ENCODE data around the gene RNASEH2A. TPM values are rescaled to one million over a fixed set of nuclear protein-coding genes. Genes with fewer than 3 reads are reported as not detected.

The RNASEH2A gene
- 65.0 TPM for polyA plus RNA-seq (2013, experiment 1 of 2; ENCODE audit: insufficient read length)
- 14.2 TPM for polyA plus RNA-seq (2013, experiment 2 of 2; ENCODE audit: insufficient read length)

DNA sequence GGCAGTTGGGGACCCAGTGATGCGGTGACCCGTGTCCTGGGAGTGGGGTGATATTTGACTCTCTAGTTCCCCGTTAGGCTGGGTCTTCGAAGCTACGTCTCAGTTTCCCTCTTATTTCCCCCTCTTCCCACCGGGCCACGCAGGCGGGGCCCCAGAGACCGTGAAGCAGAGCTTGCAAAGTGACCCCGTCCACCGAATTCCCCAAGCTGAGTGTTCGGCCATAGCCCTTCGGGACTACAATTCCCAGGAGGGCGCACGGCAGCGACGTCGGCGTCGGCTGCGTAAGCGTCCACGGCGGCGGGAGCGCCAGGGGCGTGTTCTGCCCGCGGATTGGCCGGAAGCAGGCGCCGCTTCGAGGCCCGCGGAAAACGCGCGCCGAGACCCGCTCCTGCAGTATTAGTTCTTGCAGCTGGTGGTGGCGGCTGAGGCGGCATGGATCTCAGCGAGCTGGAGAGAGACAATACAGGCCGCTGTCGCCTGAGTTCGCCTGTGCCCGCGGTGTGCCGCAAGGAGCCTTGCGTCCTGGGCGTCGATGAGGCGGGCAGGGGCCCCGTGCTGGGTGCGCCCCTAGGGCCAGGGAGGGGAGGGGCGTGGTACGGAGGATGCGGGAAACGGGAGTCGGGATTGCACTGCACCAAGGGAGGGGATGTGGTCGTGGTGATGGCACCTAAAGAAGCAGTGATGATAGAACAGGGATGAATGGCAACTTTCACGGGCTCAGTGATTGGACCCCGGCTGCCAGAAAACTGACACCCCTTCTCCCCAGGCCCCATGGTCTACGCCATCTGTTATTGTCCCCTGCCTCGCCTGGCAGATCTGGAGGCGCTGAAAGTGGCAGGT, at the start of gene RNASEH2A:
TSS of gene RNASEH2A (plus strand) at position 343 of the 840 bp plus-strand sequence. CDS start at position 433, 90 bp downstream.
- peak; percentile 91 for DNase-seq

DNA sequence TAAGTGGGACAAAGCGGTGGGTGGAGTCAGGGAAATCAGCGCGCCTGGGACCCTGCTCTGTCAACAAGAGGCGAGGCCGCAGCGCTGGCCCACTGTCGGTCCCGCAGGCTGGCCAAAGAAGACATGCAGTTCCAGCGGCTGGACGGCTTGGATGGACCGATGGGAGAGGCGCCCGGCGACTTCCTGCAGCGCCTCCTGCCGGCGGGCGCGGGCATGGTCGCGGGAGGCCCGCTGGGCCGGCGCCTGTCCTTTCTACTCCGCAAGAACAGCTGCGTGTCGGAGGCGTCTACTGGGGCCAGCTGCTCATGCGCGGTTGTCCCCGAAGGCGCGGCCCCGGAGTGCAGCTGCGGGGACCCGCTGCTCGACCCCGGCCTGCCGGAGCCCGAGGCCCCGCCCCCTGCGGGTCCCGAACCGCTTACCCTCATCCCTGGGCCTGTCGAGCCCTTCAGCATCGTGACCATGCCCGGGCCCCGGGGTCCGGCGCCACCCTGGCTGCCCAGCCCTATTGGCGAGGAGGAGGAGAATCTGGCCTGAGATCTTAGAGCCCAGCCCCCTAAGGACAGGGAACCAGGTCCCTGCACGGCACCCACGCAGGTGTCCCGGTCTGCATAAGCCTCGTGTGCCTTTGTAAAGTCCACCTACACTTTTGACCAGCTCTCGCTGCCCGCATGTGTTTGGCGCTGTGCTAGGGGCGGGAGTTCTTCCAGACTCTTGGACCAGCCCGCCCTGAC, 48.7 kb upstream of the RNASEH2A start:
- peak; percentile 67 for DNase-seq

DNA sequence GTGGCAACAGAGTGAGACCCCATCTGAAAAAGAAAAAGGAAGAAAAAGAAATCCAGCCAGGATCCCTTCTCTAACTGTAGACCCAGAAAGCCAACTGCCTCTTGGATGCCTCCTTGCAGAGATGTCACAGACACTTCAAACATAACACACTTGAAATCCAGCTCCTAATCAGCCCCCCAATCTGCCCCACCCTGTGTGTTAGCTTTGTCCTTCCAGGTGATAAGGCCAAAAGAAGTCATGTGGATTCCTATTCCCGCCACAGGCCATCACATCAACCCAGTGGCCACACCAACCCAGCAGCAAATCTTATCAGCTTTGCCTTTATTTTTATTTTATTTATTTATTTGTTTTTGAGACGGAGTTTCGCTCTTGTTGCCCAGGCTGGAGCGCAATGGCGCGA, 46.7 kb upstream of the RNASEH2A start:
- DNase-seq = no peak

DNA sequence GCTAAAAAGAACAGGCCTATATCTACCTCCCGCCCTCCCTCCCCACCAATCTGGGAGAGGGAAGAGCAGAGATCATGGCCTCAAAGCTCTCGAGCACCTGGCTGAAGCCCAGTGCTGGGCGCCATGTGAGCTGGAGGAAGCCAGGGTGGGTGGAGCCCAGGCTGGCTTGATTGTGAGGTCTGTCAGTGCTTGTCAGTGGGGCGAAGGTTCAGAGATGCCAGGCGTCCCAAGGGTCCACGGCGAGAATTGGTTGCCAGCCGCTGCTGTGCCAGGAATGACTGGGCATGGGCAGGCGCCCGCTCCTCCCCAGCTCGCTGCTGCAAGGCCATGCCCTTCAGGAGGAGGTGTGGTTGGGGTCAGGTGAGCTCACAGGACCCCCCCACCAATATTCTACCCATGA, 43.3 kb upstream of the RNASEH2A start:
- no peak for DNase-seq

DNA sequence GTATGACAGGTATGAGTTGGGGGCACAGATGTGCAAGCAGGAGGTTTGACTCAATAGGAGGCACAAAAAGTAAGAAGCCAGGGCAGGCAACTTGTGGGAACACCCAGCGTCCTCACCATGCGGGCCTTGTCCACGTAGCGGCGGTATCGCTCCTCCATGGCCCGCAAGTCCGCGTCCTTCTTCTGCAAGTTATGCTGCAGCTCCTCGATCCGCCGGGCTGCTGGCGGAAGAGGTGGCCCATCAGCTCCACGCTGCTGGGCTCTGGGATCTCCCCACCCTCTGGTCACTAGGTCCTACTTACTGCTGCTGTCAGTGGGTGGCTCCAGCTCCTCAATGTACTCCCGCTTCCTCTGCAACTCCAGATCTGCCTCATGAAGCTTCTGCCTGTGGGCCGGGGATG, 41.7 kb upstream of the RNASEH2A start:
- no peak for DNase-seq

- DNase-seq = no peak
These were observed 40.3 kb upstream of the RNASEH2A start for GRCh38 chr19:12766051-12766521.

- DNase-seq = no peak
These were observed 39.2 kb upstream of the RNASEH2A start for GRCh38 chr19:12767150-12767549.

- no peak for DNase-seq
These were observed 38.7 kb upstream of the RNASEH2A start for GRCh38 chr19:12767666-12768065.

DNA sequence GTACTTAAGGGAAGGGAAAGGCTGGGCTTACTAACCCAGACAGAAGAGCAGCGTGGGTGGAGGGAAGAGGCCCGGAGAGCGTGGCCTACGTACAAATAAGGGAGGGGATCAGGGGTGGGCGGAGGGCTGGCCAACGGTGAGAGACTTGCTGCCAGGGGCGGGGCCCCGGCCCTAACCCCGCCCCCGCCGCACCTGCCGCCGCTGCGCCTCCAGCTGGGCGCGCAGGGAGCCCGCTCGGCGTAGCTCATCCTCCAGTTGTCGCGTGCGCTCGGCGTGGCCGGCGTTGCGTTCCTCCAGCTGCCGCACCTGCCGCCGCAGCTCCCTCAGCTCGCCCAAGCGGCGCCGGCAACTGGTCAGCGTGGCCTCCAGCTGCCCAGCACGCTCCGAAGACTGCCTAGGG, 36.7 kb upstream of the RNASEH2A start:
- DNase-seq = no peak

DNA sequence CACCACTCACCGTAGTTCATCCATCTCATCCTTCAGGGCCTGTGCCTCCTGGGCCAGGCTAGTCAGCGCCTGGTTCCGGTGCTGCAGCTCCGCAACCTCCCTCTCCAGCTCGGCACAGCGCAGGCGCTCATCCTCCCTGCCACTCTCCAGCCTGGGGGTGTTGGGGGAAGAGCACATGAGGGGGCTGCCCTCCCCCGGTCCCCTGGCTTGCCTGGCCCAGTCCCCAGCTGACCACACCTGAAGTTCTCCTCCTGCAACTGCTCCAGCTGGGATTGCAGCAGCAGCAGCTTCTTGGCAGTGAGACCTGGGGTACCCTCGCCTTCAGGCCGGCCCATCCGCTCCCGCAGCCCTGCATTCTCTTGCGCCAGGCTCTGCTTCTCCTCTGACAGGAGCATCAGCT, 35.5 kb upstream of the RNASEH2A start:
- no peak for DNase-seq

GRCh38 chr19:12772323-12772722, 34.1 kb upstream of the RNASEH2A start:
- no peak for DNase-seq

DNA sequence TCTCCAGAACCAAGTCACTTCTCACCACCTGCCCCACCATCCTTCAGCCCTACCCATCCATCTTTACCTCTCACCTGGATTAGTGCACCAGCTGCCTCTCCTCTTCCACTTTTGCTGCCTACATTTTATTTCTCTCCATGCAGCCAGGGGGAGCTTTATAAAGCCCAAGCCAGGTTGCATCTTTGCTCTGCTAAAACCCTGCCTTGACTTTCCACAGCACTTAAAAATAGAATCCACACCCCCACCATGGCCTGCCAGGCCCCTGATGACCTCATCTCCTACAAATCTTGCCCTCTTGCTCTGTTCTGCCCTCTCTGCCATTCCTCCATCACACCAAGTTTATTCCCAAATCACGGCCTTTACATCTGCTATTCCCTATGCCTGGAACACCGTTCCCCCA, 32.8 kb upstream of the RNASEH2A start:
- peak; percentile 68 for DNase-seq

DNA sequence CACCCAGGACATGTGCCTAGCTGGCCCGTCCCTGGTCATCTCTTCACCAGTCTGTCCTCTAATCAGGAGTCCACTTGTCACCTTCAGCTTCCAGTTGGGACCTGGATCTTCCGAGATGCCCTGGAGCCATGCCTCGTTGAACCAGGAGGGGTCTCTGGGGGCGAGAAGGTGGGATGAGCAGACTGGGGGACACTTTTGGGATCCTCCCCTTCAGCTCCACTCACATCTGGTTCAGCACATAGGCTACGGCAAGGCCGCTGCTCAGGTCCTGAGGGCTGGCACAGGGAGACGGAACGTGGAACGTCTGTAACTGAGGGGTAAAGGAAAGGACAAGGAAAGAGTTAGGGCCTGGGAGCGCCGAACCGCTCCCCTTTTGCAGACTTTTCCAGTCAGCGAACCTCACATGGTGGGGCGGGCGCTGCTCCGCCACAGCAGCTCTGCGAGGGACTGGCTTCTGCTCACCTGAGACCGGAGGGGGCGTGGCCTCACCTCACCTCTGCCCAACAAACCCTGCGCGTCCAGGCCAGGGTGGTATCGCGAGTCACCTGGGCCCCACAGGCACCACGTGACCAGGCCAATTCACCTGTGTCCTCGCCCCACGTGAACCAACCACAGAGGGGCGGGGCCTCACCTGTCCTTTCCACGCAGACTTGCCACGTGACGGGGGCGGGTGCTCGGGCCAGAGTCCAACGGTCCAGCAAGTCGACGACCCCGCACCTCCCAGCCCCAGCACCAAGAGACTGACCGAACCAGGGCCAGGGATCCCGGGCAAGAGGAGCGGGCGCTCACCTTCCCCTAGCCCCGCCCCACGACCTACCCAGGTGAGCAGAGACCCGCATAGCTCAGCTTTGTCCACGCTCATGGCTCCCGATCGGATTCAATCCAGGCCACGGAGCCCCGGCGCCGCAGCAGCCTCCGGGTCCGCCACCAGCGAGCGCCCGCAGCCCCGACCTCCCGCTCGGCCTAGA, 31.5 kb upstream of the RNASEH2A start, which contains the start of gene HOOK2:
TSS of gene HOOK2 (minus strand) at position 965 of the 968 bp plus-strand sequence. CDS start at position 862, 103 bp downstream.
- DNase-seq = no peak

DNA sequence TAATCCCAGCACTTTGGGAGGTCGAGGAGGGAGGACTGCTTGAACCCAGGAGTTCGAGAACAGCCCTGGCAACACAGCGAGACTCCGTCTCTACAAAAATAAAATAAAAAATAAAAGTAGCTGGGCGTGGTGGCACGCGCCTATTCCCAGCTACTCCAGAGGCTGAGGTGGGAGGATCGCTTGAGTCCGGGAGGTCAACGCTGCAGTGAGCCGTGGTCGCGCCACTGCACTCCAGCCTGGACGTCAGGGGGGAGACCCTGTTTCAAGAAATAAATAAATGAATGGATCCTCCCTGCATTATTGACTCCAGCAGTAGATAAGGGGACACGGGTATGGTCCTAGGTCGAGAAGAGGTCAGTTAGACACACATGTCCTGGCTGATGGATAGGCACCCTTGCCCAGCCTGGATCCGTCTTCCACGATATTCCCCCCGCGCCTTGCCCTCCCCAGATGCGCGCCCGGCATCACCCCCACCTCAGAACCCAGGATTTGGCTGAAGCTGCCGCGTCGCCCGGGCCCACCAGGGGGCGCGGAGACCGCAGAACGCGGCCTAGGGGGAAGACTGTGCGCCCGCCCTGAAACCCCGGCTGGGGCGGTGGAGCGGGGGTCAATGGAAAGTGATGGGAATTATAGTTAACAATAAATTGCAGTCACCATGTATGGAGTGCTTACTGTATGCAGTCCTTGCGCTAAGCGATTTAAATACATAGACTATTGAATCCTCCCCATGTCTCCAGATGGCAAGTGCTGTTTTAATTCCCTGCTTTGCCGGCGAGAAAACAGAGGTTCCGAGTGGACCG, 29.0 kb upstream of the RNASEH2A start:
- peak; percentile 81 for DNase-seq

DNA sequence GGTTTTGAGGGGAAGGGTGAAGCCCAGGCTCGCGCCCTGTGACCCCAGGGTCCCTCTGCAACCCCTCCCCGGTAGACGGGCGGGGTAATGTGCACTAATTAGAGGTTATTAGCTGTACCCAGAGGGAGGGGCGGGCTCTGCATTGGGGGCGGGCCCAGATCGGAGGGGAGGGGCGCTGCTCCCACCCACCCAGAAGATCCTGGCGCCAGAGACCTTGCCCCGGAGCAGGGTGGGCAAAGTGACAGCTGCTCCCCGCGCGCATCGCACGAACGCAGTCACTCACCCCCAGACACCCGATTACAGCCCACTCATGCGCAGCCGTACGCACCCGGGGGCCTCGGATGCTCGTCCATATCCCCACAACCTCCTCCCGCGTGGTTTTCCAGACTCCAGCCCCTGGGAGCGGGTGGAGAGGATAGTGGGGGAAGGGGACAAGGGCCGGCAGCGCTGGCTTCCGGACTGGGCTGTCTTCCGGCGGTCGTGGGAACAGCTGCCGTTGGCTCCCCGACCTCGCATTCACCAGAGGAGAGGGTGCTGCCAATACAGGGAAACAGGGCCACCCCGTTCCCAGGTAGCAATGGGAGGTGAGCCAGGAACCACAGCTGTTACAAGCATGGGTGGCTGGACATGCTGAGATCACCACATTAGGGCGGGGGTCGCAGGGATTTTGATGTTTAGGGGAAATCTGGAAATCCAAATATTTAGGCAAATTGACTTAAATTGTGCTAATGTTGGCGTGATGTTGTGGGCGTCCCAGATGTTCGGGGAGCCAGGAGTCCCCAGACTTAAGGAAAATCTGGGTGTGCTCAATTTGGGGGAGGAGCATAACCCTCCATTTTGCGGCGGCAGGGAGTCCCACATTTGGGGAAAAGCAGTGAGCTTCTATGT, 28.1 kb upstream of the RNASEH2A start:
- peak; percentile 84 for DNase-seq

DNA sequence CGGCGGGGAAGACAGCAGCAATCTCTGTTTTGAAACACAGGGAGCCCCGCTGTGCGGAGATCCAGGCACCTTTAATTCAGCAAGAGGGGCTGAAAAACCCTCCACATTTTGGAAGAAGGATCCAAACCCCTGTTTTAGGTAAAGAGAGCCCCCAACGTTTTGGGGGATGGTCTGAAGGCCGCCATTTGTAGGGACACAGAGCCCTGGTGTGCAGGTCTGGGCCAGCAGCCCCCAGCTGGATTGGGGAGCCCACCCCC, 27.6 kb upstream of the RNASEH2A start:
- no peak for DNase-seq

- DNase-seq = peak; percentile 91
These were observed 27.0 kb upstream of the RNASEH2A start for GRCh38 chr19:12779162-12779993.

DNA sequence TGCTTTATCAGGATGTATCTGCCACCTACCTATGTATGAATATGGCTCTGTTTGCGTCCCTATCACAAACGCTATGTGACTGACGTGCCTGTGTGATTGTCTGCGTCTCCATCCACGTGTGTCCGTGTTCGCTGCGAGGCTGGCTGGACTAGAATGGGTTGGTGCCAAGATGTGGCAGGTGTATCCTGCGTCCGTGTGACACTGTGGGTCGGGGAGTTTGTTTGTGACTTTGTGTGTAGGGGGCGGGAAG, 24.3 kb upstream of the RNASEH2A start:
- no peak for DNase-seq

GRCh38 chr19:12782424-12783290, 23.7 kb upstream of the RNASEH2A start:
- peak; percentile 91 for DNase-seq
